OCI-LY1 (cell line): ENCODE measurements around the gene PBX1.

Source experiments
- CTCF ChIP-seq: fragments of 200-600 bp; sonication (generic), shearing (Covaris generic); IDR thresholded peaks from 2 replicates; pipeline ENCODE4 v1.5.1; 2017; ENCODE audit warnings: mild to moderate bottlenecking, antibody characterized with exemption, low read length, moderate library complexity, mixed read lengths
- EZH2 ChIP-seq: fragments of 200-600 bp; sonication (generic), shearing (Covaris generic); IDR thresholded peaks from 2 replicates; pipeline ENCODE4 v1.8.0; 2017; ENCODE audit warnings: borderline replicate concordance, mixed run types, mild to moderate bottlenecking, antibody characterized with exemption, low read length, moderate library complexity, mixed read lengths

DNA sequence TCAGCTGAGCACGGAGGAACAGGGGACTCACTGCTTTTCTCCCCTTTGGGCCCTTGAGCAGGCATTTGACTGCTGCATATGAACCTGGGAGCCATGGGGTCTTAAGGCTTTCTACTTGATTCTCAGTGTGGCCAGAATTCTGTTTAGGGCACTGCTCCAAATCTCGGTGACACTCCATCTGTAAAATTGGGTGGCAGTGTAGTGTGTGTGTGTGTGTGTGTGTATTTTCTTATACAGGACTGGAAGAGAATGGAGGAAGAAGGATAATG lies 162.2 kb downstream of the PBX1 start:
- TF ChIP-seq CTCF (no peak), EZH2 (no peak)
